ENCODE measurements around the gene OSBPL7. TPM values are rescaled to one million over a fixed set of nuclear protein-coding genes. Genes with fewer than 3 reads are reported as not detected.

The OSBPL7 gene
- total RNA-seq, 1 experiment from 2014 or later = 46.8 TPM

GRCh38 chr17:47844814-47845715 lies 23.5 kb upstream of the OSBPL7 start:
- Histone ChIP-seq H3K9me3 (no peaks in the 10 kb centered on the region), H3K4me3 (ENCODE audit: low read depth, low read length) (no peak overlapping the region), H3K36me3 (ENCODE audit: control insufficient read depth, insufficient read depth, low read length) (no peaks in the 10 kb centered on the region; the same call in 1 of the 2 replicates), H3K27me3 (replicated peaks; ENCODE audit: control insufficient read depth, insufficient read depth, low read length) (no peaks in the 10 kb centered on the region), H3K4me1 (peaks cover 47% of the 10 kb centered on the region)
- H3K9me3 Mint-ChIP-seq (ENCODE audit: unreplicated experiment) = no peaks in the 10 kb centered on the region
- ChIA-PET POLR2A (interaction anchor here (1.2 to 3.2 kb wide), 3 partner anchors 40 to 51 kb away, joined by 3 to 19 read pairs (median 18); partner anchors contain the start of gene SP2), CTCF (interaction anchor here (0.5 to 14.0 kb wide), 9 partner anchors 15 to 173 kb away, joined by 3 to 904 read pairs (median 11); partner anchors contain the start of genes CDK5RAP3 and SP2)
- H3K27me3 Mint-ChIP-seq (ENCODE audit: insufficient read depth, unreplicated experiment) = no peaks in the 10 kb centered on the region
- TF ChIP-seq CTCF (IDR thresholded peaks at IDR 0.05; ENCODE audit: insufficient read depth in 1 of 2, low read depth in 1 of 2, low read length in 1 of 2, severe bottlenecking in 1 of 2, unreplicated experiment in 1 of 2) = peak; percentile 68 to 70
- no peak overlapping the region for H3K27ac Mint-ChIP-seq (ENCODE audit: unreplicated experiment)
- intact Hi-C loops (cut with micrococcal nuclease; ENCODE audit: unreplicated experiment) = no loop called here
- peak overlapping the region; percentile 5 for H3K4me3 Mint-ChIP-seq (ENCODE audit: unreplicated experiment)
- H3K4me1 Mint-ChIP-seq (ENCODE audit: low read depth, unreplicated experiment) = peaks cover 49% of the 10 kb centered on the region
- peaks cover 29% of the 10 kb centered on the region for H3K36me3 Mint-ChIP-seq (ENCODE audit: insufficient read depth, unreplicated experiment)
- no peak for DNase-seq
- no TSS peak for BruUV-seq (replicated peaks)

- Histone ChIP-seq H3K9me3 (no peaks in the 10 kb centered on the region), H3K4me1 (peaks cover 47% of the 10 kb centered on the region), H3K27me3 (replicated peaks; ENCODE audit: control insufficient read depth, insufficient read depth, low read length) (no peaks in the 10 kb centered on the region), H3K4me3 (ENCODE audit: low read depth, low read length) (no peak overlapping the region), H3K36me3 (ENCODE audit: control insufficient read depth, insufficient read depth, low read length) (peaks cover 2% of the 10 kb centered on the region; the same call in 1 of the 2 replicates)
- no peak for TF ChIP-seq CTCF (IDR thresholded peaks at IDR 0.05; ENCODE audit: insufficient read depth in 1 of 2, low read depth in 1 of 2, low read length in 1 of 2, severe bottlenecking in 1 of 2, unreplicated experiment in 1 of 2)
- Mint-ChIP-seq H3K27me3 (ENCODE audit: insufficient read depth, unreplicated experiment) (no peaks in the 10 kb centered on the region), H3K4me1 (ENCODE audit: low read depth, unreplicated experiment) (peaks cover 47% of the 10 kb centered on the region), H3K36me3 (ENCODE audit: insufficient read depth, unreplicated experiment) (peaks cover 22% of the 10 kb centered on the region), H3K9me3 (ENCODE audit: unreplicated experiment) (no peaks in the 10 kb centered on the region), H3K27ac (ENCODE audit: unreplicated experiment) (peak overlapping the region; percentile 21), H3K4me3 (ENCODE audit: unreplicated experiment) (peak overlapping the region; percentile 5)
- DNase-seq = peak; percentile 50 to 73
- ChIA-PET CTCF (interaction anchor here (0.5 to 14.0 kb wide), 9 partner anchors 12 to 174 kb away, joined by 3 to 904 read pairs (median 16); partner anchors contain the start of gene SP2), POLR2A (interaction anchor here (0.5 to 3.2 kb wide), 4 partner anchors 13 to 51 kb away, joined by 3 to 19 read pairs (median 10); partner anchors contain the start of genes LRRC46, MRPL10 and SP2)
- intact Hi-C loops (cut with micrococcal nuclease; ENCODE audit: unreplicated experiment) = no loop called here
- no TSS peak for BruUV-seq (replicated peaks)
These were observed 22.6 kb upstream of the OSBPL7 start for GRCh38 chr17:47844227-47844626.

- peaks cover 4% of the 10 kb centered on the region; the same call in 1 of the 2 replicates for H3K36me3 ChIP-seq (ENCODE audit: control insufficient read depth, insufficient read depth, low read length)
- peaks cover 44% of the 10 kb centered on the region for H3K4me1 Mint-ChIP-seq (ENCODE audit: low read depth, unreplicated experiment)
- peaks cover 20% of the 10 kb centered on the region for H3K36me3 Mint-ChIP-seq (ENCODE audit: insufficient read depth, unreplicated experiment)
- H3K4me1 ChIP-seq = peaks cover 47% of the 10 kb centered on the region
- no peaks in the 10 kb centered on the region for H3K9me3 ChIP-seq
- intact Hi-C loops (cut with micrococcal nuclease; ENCODE audit: unreplicated experiment) = loop anchor here (1.0 to 2.0 kb wide), 3 partner anchors 8 to 123 kb away; partner anchors contain the start of gene SP6
- ChIA-PET POLR2A (interaction anchor here (0.6 to 3.2 kb wide), 6 partner anchors 42 to 175 kb away, joined by 3 to 19 read pairs (median 6); partner anchors contain the start of gene SP2), CTCF (interaction anchor here (0.8 to 14.0 kb wide), 20 partner anchors 8 to 211 kb away, joined by 3 to 904 read pairs (median 6); partner anchors contain the start of genes CDK5RAP3, LRRC46, MRPL10 and PNPO)
- peak in 1 of 2 experiments; percentile 60 for DNase-seq
- peak overlapping the region; percentile 7 for H3K4me3 Mint-ChIP-seq (ENCODE audit: unreplicated experiment)
- no peaks in the 10 kb centered on the region for H3K27me3 Mint-ChIP-seq (ENCODE audit: insufficient read depth, unreplicated experiment)
- no peak overlapping the region for H3K4me3 ChIP-seq (ENCODE audit: low read depth, low read length)
- H3K27me3 ChIP-seq (replicated peaks; ENCODE audit: control insufficient read depth, insufficient read depth, low read length) = no peaks in the 10 kb centered on the region
- peak in 1 of 2 experiments; percentile 5 for TF ChIP-seq CTCF (IDR thresholded peaks at IDR 0.05; ENCODE audit: insufficient read depth in 1 of 2, low read depth in 1 of 2, low read length in 1 of 2, severe bottlenecking in 1 of 2, unreplicated experiment in 1 of 2)
- no peaks in the 10 kb centered on the region for H3K9me3 Mint-ChIP-seq (ENCODE audit: unreplicated experiment)
- BruUV-seq (replicated peaks) = no TSS peak
- H3K27ac Mint-ChIP-seq (ENCODE audit: unreplicated experiment) = no peak overlapping the region
These were observed 21.8 kb upstream of the OSBPL7 start for GRCh38 chr17:47843391-47843730.
